ENCODE results near the gene ITPKC.

Gene ITPKC

DNA sequence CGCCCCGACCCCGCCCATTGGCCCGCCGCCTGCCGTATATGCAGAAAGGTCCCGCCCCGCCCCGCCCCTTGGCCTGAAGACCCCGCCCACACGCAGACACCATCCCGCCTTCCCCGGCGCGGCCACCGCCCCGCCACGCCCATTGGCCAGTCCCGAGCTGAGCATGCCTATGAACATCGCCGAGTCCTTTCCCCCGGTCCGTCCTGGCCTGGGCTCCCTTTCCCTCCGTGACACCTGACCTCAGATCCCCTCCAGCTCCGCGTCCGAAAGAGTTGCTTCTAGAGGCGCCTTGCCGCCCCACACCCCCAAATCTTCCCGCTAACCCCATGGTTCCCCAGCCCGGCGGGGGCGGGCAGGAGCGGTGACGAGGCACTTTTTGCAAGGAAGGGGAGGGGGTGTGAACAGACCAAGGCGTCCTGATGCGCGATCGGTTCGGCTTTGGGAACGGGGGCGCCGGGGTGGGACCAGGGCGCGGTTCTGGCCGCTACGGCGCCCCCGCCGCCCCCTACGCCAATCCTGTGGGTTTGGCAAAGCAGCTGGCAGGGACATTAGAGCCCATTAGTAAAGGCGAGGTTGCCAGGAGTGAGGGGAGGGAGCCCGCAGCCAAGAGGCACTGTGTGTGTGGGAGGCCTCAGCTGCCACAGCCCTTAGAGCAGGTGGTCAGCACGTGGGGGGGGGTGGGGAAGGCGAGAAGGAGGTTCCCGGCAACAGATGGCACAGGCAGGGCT lies 26.1 kb upstream of the ITPKC start:
- DNase-seq (ENCODE audit: low spot score): peak; percentile 85

- no peak for DNase-seq (ENCODE audit: low spot score)
These were observed 25.3 kb upstream of the ITPKC start for GRCh38 chr19:40691421-40692211.

- no peak for DNase-seq (ENCODE audit: low spot score)
These were observed 24.7 kb upstream of the ITPKC start for GRCh38 chr19:40692212-40692551.

DNA sequence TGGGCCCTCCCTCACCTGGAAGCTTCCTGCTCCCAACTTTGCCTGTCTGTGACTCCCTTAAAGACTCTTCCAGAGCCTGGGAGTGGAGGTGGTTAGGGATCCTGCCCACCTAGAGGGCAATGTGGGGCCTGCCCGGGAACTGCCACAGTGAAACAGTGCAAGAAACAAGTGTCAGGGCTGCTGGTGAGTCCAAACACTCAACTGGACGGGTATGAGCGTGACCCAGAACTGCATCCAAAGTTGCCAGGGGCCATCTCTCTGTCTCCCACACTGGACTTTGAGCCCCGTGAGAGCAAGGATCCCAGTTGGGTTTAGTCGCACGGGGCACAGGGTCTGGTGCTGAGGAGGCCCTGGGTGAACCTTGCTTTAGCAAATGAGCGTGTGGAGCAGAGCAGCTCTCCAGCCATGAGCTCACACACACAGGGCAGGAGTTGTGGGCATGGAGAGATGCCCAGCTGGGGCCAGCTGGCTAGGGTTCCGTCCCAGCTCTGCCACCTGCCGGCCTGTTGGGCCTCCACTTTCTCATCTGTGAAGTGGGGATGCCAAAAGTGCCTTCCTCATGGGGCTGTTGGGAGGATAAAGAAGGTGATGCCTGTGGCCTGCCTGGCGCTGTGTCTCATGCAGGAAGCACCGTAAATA lies 23.6 kb upstream of the ITPKC start:
- no peak for DNase-seq (ENCODE audit: low spot score)

GRCh38 chr19:40693896-40694295 lies 23.0 kb upstream of the ITPKC start:
- no peak for DNase-seq (ENCODE audit: low spot score)

GRCh38 chr19:40695881-40696280 lies 21.0 kb upstream of the ITPKC start:
- DNase-seq (ENCODE audit: low spot score): no peak

DNA sequence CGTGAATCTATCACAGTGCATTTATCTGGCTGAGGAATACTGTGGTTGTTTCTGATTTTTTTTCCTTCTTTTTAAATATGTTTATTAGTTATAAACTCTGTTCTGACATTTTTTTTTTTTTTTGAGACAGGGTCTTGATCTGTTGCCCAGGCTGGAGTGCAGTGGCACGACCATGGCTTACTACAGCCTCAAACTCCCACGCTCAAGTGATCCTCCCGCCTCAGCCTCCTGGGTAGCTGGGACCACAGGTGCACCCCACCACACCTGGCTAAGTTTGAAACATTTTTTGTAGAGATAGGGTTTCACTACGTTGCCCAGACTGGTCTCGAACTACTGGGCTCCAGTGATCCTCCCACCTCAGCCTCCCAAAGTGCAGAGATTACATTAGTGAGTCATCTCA lies 19.9 kb upstream of the ITPKC start:
- no peak for DNase-seq (ENCODE audit: low spot score)

DNA sequence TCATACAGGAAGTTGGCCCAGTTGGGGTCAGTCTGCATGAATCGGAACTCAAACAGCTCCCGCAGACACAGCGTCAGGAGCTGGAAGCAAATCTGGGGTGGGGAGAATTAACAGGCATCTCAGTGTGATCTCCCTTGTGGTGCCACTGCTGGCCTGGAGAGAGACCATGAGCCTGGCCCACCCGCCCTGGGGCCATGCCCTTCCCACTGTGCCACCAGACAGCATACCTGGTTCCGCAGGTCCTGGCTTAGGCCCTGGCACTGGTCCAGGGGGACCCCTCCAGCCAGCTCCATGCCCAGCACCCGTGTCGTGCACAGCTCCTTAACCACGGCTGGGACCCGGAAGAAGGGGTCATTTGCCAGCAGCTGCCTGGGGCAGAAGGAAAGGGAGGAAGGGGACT lies 16.8 kb upstream of the ITPKC start:
- DNase-seq (ENCODE audit: low spot score): no peak

DNA sequence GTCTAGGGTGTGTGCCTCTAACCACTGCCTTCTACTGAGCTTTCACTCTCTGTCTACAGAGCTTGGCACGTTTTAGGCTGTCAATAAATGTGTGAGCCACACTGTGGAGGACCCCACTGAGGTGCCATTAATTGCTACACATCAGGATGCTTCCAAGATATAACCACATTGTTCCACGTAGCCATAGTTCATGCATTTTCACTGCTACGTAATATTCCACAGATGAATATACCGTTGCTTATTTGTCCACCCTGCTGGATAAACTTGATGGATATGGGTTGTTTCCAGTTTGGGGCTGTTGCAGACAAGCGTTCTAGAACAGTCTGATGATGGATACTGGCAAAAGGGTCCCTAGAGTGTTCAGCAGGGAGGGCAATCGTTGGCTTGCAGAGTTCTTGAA lies 15.2 kb upstream of the ITPKC start:
- DNase-seq (ENCODE audit: low spot score): no peak

DNA sequence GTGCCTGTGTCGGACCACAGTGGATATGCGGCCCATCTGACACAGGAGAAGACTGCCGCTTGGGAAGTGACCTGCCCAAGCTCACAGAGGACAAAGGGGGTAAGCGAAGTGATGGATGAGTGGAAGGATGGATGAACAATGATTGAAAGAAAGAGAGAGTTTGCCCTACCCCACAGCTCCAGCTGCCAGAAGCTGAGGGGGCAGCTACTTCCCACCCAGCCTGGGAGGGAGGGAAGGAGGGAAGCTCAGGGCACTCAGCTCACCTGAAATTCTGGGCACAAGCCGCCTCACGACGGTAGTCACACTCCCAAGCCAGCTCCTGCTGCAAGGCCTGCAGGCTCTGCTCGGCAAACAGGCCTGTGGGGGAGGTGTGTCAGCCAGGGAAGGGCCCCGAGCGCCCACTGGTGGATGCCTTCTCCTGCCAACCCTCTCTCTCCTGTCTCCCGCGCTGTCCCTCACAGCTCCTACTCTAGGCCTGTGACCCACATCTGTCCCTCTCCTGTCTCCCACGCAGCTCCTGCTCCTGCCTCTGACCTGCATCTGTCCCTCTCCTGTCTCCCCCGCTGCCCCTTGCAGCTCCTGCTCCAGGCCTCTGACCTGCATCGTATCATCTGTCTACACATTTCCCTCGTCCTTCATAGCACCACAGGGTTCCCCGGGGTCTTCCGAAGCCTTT lies 14.4 kb upstream of the ITPKC start:
- DNase-seq (ENCODE audit: low spot score): no peak

- no peak for DNase-seq (ENCODE audit: low spot score)
These were observed 13.7 kb upstream of the ITPKC start for GRCh38 chr19:40703029-40703755.

DNA sequence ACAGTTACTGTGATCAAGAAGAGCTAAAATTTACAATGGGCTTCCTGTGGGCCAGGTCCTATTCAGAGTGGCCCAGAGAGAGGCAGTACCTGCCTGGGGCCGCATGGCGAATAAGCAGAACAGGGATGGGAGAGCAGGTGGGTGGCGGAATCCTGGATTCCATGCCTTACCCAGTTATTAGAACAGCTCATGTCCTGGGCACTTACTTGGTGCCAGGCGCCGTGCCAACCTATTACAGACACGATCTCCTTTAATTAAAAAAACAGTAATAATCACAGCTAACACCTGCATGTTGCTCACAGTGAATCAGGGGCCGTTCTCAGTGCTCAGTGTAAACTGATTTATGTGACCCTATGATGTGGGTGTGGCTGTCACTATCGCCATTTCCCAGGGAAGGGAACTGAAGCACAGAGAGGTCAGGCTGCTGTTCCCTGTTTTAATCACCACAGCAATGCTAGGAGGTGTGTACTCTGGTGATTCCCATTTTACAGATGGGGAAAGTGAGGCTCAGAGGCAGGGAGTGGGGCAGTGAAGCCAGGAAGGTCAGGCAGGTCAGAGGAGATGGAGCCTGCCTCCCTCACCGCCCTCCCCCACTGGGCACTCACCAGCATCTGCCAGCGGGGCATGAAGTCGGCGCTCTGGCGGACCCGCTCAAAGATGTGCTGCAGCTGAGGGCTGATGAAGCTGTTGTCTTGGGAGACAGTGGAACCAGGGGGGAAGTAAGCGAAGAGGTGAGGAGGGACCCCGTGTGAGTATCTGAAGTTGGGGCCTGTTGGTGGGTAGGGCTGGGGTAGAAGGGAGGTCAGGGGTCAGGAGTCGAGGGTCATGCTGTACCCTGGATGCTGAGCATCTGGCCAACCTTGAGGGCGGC lies 12.2 kb upstream of the ITPKC start:
- no peak for DNase-seq (ENCODE audit: low spot score)

DNA sequence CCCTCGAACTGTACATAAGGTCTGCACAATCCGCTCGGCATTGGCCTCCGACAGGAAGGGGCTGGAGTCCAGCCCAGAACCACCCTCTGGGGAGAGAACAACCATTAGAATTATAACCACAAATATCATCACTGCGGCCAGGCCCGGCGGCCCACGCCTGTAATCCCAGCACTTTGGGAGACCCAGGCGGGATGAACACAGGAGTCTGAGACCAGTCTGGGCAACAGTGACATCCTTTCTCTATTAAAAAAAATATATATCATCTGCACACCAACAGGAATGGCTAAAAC lies 11.6 kb upstream of the ITPKC start:
- DNase-seq (ENCODE audit: low spot score): no peak

GRCh38 chr19:40705950-40706619 lies 10.8 kb upstream of the ITPKC start:
- no peak for DNase-seq (ENCODE audit: low spot score)

DNA sequence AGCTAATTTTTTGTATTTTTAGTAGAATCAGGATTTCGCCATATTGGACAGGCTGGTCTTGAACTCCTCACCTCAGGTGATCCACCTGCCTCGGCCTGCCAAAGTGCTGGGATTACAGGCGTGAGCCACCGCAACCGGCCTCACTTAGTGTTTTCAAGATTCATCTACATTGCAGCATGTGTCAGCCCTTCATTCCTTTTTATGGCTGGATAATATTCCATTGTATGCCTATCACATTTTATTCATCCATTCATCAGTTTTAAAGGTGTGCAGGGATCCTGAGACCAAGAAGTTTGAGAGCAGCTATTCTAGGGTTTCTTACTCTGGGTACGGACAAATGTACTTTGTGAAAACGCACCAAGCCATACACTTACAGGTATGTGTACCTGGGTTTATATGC lies 9.3 kb upstream of the ITPKC start:
- no peak for DNase-seq (ENCODE audit: low spot score)

- no peak for DNase-seq (ENCODE audit: low spot score)
These were observed 7.1 kb upstream of the ITPKC start for GRCh38 chr19:40709817-40710216.

- DNase-seq (ENCODE audit: low spot score): no peak
These were observed 3.0 kb upstream of the ITPKC start for GRCh38 chr19:40713939-40714338.

DNA sequence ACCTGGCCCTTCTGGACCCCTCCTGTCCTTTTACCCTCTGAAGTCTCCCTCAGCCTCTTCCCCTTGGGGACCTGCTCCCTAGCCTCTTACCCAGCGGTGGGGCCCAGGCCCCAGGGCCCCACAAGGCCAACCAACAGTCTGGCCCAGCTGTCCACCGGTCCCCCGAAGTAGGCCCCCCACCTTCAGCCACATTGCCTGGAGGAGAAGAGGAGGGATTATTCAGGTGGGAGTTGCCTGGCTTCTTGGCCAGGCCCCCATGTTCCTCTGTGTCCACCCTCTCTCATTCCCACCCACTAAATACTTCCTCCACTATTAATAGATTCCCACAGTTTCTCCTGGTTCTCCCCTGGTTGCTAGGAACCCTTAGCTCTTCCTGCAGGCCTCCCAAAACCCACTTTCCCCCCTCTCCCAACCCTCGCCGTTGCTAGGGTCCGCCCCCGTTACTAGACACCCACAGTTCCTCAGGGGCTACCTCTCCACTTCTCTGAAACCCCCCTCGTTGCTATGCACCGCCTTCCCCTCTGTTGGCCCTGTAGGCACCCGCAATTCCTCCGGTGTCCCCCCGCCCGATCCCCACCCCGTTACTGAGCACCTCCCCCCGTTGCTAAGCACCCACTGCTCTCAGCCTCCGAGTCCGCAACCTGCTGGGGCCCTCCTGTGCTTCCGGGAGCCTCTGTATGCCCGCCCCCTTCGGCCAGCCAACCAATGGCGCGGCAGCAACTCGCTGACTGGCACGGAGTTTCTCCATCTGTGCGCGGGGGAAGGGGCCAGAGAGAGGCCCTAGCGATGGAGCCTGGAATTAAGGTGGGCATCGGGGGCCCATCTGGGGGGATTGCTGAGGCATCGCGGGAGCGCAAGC lies 2.2 kb upstream of the ITPKC start:
- peak; percentile 97 for DNase-seq (ENCODE audit: low spot score)

DNA sequence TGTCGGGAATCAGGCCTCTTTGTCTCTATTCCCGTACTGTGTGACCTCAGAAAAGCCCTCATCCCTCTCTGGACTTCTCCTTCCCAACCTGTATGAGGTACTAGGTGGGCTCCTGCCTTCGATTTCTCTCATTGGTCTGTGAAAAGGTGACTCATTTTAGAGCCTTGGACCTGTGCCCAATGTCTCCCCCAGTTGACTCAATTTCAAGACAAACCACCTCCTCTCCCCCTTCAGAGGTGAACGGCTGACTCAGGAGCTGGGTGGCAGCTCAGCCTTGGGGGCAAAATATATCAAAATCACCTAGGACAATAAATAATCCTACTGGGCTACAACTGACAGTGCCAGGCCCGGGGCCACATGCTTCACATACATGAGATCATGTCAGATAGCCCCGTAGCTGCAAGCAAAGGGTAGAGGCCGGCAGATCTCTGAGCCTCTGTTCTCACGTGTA lies 856 bp upstream of the ITPKC start:
- peak; percentile 91 for DNase-seq (ENCODE audit: low spot score)

Measured in CD4-positive, alpha-beta T cell treated with Interleukin-15 for 4 hours (primary cell).